Activated CD4-positive, alpha-beta memory T cell treated with anti-CD3 and anti-CD28 coated beads, Interleukin-2, amount 10 ng/mL, durations not matched to agents 7 days and 5 days (primary cell): ENCODE data around the gene CADM4. TPM values are rescaled to one million over a fixed set of nuclear protein-coding genes. Genes with fewer than 3 reads are reported as not detected.

Experiments
- CTCF ChIA-PET: fragments of 350-600 bp; sonication (Branson Sonifier 250); formaldehyde crosslinking; loops from one replicate; lab custom pipeline; 2021; ENCODE audit warnings: antibody characterized with exemption, inconsistent platforms; lab: Charles Lee
- POLR2A ChIA-PET: fragments of 350-600 bp; sonication (Branson Sonifier 250); formaldehyde crosslinking; loops from one replicate; lab custom pipeline; 2021; ENCODE audit warnings: antibody characterized with exemption; lab: Charles Lee
- DNase-seq: peaks from one replicate; pipeline ENCODE4 v3.0.0-alpha.2; 2020
- H3K27ac Mint-ChIP-seq: one replicate; pipeline ENCODE4 v1.8.0; 2021; ENCODE audit warnings: mild to moderate bottlenecking, mixed read lengths
- H3K27me3 Mint-ChIP-seq: one replicate; pipeline ENCODE4 v1.8.0; 2021; ENCODE audit warnings: mixed read lengths
- H3K36me3 Mint-ChIP-seq: one replicate; pipeline ENCODE4 v1.8.0; 2021; ENCODE audit warnings: low read depth, mixed read lengths
- H3K4me1 Mint-ChIP-seq: one replicate; pipeline ENCODE4 v1.8.0; 2021; ENCODE audit warnings: mixed read lengths
- H3K4me3 Mint-ChIP-seq: one replicate; pipeline ENCODE4 v1.8.0; 2021; ENCODE audit warnings: mild to moderate bottlenecking, mixed read lengths
- H3K9me3 Mint-ChIP-seq: one replicate; pipeline ENCODE4 v1.8.0; 2021; ENCODE audit warnings: mixed read lengths
- total RNA-seq, 2 experiments: library from RNA; stranded (reverse); gene quantifications; one replicate each; pipeline ENCODE4 v1.2.3, GENCODE V29; 2021

The CADM4 gene
- total RNA-seq, 2 experiments from 2014 or later: 0.43 to 0.60 TPM

GRCh38 chr19:43584484-43584883 is 55.2 kb downstream of the CADM4 start:
- ChIA-PET POLR2A (interaction anchor here (1.1 to 6.0 kb wide), 3 partner anchors 10 to 30 kb away, joined by 4 to 28 read pairs (median 5); partner anchors contain the start of genes IRGQ, PINLYP, XRCC1 and ZNF576), CTCF (interaction anchor here (1.0 to 3.2 kb wide), 6 partner anchors 10 to 138 kb away, joined by 3 to 22 read pairs (median 4); partner anchors contain the start of genes IRGQ and ZNF576)
- H3K27ac Mint-ChIP-seq: peak overlapping the region; percentile 48
- peaks cover 15% of the 10 kb centered on the region for H3K4me1 Mint-ChIP-seq
- H3K27me3 Mint-ChIP-seq: no peaks in the 10 kb centered on the region
- no peak overlapping the region for H3K4me3 Mint-ChIP-seq
- H3K9me3 Mint-ChIP-seq: no peaks in the 10 kb centered on the region
- peaks cover 12% of the 10 kb centered on the region for H3K36me3 Mint-ChIP-seq
- DNase-seq: no peak

DNA sequence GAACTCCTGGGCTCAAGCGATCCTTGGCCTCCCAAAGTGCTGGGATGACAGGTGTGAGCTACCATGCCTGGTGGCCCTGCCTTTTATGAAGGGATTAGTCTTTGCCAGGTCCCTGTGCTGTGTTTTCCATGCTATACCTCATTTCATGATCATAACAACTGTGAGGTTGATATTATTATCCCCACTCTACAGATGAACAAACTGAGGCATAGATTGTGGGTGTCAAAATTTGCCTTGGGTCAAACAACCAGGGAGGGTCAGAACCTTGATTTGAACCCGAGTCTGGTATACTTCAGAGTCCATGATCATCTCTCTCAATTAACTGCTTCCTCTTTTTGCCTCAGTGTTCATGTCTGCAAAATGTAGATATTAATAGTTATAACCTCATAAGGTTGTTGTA is 57.2 kb downstream of the CADM4 start:
- ChIA-PET CTCF (interaction anchor here (0.6 to 3.2 kb wide), 2 partner anchors 12 to 1162 kb away, joined by 3 to 22 read pairs; no protein-coding TSS in a partner anchor), POLR2A (interaction anchor here (1.9 to 6.0 kb wide), 2 partner anchors 13 to 28 kb away, joined by 4 to 28 read pairs; partner anchors contain the start of genes IRGQ and ZNF576)
- Mint-ChIP-seq H3K27ac (no peak overlapping the region), H3K36me3 (peaks cover 12% of the 10 kb centered on the region), H3K27me3 (peaks cover 3% of the 10 kb centered on the region), H3K9me3 (no peaks in the 10 kb centered on the region), H3K4me1 (peaks cover 19% of the 10 kb centered on the region), H3K4me3 (no peak overlapping the region)
- DNase-seq: no peak

DNA sequence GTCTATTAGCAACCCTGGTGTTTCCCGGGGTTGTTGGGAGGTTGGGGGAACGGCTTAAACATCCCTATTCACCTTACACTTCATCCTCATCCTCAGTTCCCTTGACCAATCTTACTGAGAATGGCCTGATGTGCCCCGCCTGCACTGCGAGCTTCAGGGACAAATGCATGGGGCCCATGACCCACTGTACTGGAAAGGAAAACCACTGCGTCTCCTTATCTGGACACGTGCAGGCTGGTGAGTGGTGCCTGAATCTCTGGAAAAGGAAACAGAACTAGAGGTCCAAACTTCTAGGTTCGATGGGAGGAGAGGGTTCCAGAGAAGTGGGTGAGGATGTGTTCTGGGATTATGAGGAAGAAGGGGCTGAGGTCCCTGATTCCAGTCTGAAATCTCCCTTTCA is 58.2 kb downstream of the CADM4 start:
- Mint-ChIP-seq H3K9me3 (no peaks in the 10 kb centered on the region), H3K27ac (no peak overlapping the region), H3K4me1 (peaks cover 23% of the 10 kb centered on the region), H3K27me3 (peaks cover 3% of the 10 kb centered on the region), H3K36me3 (peaks cover 12% of the 10 kb centered on the region), H3K4me3 (no peak overlapping the region)
- no peak for DNase-seq
- ChIA-PET POLR2A (interaction anchor here (1.3 to 6.0 kb wide), 2 partner anchors 14 to 26 kb away, joined by 3 to 28 read pairs; partner anchors contain the start of genes IRGQ and ZNF576), CTCF (no interaction called here)

GRCh38 chr19:43578787-43579186 is 60.9 kb downstream of the CADM4 start:
- Mint-ChIP-seq H3K27ac (no peak overlapping the region), H3K36me3 (peaks cover 7% of the 10 kb centered on the region), H3K4me3 (peak overlapping the region; percentile 20), H3K27me3 (peaks cover 3% of the 10 kb centered on the region), H3K4me1 (peaks cover 38% of the 10 kb centered on the region), H3K9me3 (no peaks in the 10 kb centered on the region)
- CTCF ChIA-PET: no interaction called here
- POLR2A ChIA-PET: interaction anchor here (1.5 kb wide), 1 partner anchor 16 kb away, joined by 5 read pairs; no protein-coding TSS in a partner anchor
- no peak for DNase-seq

DNA sequence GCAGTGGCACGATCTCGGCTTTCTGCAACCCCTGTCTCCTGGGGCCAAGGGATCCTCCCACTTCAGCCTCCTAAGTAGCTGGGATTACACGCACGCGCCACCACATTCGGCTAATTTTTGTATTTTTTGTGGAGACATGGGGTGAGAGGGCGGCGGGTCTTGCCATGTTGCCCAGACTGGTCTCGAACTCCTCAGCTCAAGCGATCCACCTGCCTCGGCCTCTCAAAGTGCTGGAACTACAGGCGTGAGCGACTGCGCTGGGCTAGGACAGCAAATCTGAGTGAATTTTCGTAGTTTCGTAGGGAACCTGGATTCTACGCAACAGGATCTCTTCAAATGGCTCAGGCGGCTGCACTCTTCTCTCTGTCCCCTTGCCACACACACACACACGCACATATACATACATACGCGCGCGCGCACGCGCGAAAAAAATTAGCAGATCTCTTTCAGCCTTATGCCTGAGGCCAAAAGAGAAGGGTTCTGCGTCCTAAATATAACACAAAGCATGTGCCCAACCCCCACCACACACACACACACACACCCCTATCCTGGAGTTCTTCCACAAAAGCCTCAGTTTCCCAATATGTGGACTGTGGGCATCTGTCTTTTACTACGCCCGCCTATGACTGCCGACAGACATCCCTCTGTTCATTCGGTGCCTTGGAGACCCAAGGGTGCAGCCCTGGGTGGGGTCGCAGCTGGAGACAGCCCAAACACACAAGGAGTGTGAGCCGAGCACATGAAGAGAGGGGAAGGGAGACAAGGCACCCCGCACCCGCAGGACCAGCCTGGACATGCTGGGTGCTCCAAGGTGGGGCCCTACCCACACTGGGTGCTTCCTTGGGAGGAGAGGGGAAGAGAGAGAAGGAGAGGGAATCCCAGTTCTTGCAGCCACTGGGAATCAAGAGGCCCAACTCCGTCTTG is 63.4 kb downstream of the CADM4 start:
- H3K27ac Mint-ChIP-seq: peak overlapping the region; percentile 40
- peaks cover 43% of the 10 kb centered on the region for H3K4me1 Mint-ChIP-seq
- POLR2A ChIA-PET: interaction anchor here (1.8 to 3.0 kb wide), 4 partner anchors 20 to 50 kb away, joined by 4 to 57 read pairs (median 9); partner anchors contain the start of genes IRGQ, ZNF575 and ZNF576
- no peak for DNase-seq
- peaks cover 13% of the 10 kb centered on the region for H3K36me3 Mint-ChIP-seq
- peak overlapping the region; percentile 95 for H3K4me3 Mint-ChIP-seq
- H3K27me3 Mint-ChIP-seq: peaks cover 3% of the 10 kb centered on the region
- H3K9me3 Mint-ChIP-seq: no peaks in the 10 kb centered on the region
- CTCF ChIA-PET: interaction anchor here (2.0 to 9.6 kb wide), 3 partner anchors 19 to 22 kb away, joined by 5 to 95 read pairs (median 22); partner anchors contain the start of genes IRGQ and ZNF576

GRCh38 chr19:43575156-43575950 is 64.3 kb downstream of the CADM4 start, which contains the start of the genes PINLYP and XRCC1:
TSS of gene PINLYP (plus strand) at chr19:43575801. CDS start at chr19:43577192, 1,391 bp downstream.
TSS of gene XRCC1 (minus strand) at chr19:43575527. CDS start at chr19:43575458, 69 bp downstream.
- ChIA-PET CTCF (interaction anchor here (0.6 to 9.6 kb wide), 6 partner anchors 18 to 1866 kb away, joined by 3 to 95 read pairs (median 4); partner anchors contain the start of genes IRGQ and ZNF576), POLR2A (interaction anchor here (1.0 to 3.0 kb wide), 8 partner anchors 9 to 49 kb away, joined by 3 to 57 read pairs (median 7); partner anchors contain the start of genes IRGQ, ZNF575 and ZNF576)
- Mint-ChIP-seq H3K4me1 (peaks cover 43% of the 10 kb centered on the region), H3K4me3 (peak within 1 kb of the TSS; percentile 95), H3K27me3 (peaks cover 3% of the 10 kb centered on the region), H3K27ac (peak within 1 kb of the TSS; percentile 87), H3K9me3 (no peaks in the 10 kb centered on the region), H3K36me3 (peaks cover 14% of the 10 kb centered on the region)
- peak; percentile 98 for DNase-seq

DNA sequence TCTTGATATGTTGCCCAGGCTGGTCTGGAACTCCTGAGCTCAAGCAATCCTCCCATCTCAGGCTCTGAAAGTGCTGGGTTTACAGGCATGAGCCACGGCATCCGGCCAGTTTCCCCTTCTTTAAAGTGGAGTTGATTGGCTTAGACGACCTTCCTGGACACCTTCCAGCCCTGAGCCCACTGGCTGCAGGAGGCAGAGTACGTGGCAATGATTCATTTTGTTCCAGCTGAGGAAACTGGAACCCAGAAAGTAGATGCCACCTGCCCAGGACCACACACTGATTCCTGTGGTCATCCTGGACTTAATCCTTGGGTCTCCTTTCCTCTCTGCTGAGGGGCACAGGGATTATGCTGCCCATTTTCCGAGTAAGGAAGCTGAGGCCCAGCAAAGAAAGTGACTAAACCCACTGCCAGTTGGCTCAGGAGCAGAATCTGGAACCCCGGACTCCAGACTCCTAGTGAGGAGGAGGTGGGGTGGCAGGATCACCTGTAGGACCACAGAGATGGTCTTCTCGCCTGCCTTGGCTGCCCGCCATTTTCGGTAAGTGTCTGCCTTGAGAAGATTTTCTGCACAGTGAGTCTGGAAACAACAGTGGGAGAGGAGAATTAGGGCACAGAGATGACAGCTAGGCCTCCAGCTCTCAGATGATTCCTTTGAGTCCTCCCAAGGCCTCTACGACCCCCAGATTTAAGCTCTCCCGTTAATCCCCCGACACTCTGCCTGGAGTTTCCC is 65.1 kb downstream of the CADM4 start:
- H3K36me3 Mint-ChIP-seq: peaks cover 21% of the 10 kb centered on the region
- no peak for DNase-seq
- H3K4me3 Mint-ChIP-seq: peak overlapping the region; percentile 95
- peaks cover 43% of the 10 kb centered on the region for H3K4me1 Mint-ChIP-seq
- H3K27ac Mint-ChIP-seq: peak overlapping the region; percentile 87
- ChIA-PET CTCF (interaction anchor here (0.6 to 9.6 kb wide), 7 partner anchors 9 to 1867 kb away, joined by 3 to 95 read pairs (median 3); partner anchors contain the start of genes IRGQ and ZNF576), POLR2A (interaction anchor here (0.9 to 3.0 kb wide), 10 partner anchors 10 to 127 kb away, joined by 3 to 57 read pairs (median 6); partner anchors contain the start of genes IRGQ, ZNF575 and ZNF576)
- no peaks in the 10 kb centered on the region for H3K9me3 Mint-ChIP-seq
- H3K27me3 Mint-ChIP-seq: peaks cover 3% of the 10 kb centered on the region

Other genes starting within 250 kb of the CADM4 start
- not detected for gene TEX101, start 225.0 kb downstream of the CADM4 start, total RNA-seq
- 1 to 10 TPM in 1 of 2 experiments, under 1 TPM in 1; 0.63 to 1.0 TPM for gene LYPD3, start 174.2 kb downstream of the CADM4 start, total RNA-seq
- 10 to 100 TPM; 12.0 to 15.2 TPM for gene PHLDB3, start 135.1 kb downstream of the CADM4 start, total RNA-seq
- 10 to 100 TPM; 90.7 to 91.1 TPM for gene ETHE1, start 112.6 kb downstream of the CADM4 start, total RNA-seq
- gene ZNF575, start 106.7 kb downstream of the CADM4 start, total RNA-seq: 1 to 10 TPM; 4.1 to 4.8 TPM
- gene XRCC1, start 64.3 kb downstream of the CADM4 start, total RNA-seq: 10 to 100 TPM; 42.5 to 46.1 TPM
- 1 to 10 TPM; 3.7 to 4.4 TPM for gene PINLYP, start 64.0 kb downstream of the CADM4 start, total RNA-seq
- gene IRGQ, start 43.7 kb downstream of the CADM4 start, total RNA-seq: 10 to 100 TPM; 15.3 to 16.5 TPM
- 10 to 100 TPM; 13.2 to 13.5 TPM for gene ZNF576, start 43.3 kb downstream of the CADM4 start, total RNA-seq
- under 1 TPM; 0.28 to 0.45 TPM for gene SRRM5, start 27.8 kb downstream of the CADM4 start, total RNA-seq
- 10 to 100 TPM; 19.7 to 20.6 TPM for gene ZNF428, start 20.2 kb downstream of the CADM4 start, total RNA-seq
- gene PLAUR, start 30.3 kb upstream of the CADM4 start, total RNA-seq: 10 to 100 TPM; 29.2 to 29.3 TPM
- gene IRGC, start 76.2 kb upstream of the CADM4 start, total RNA-seq: not detected
- gene SMG9, start 115.1 kb upstream of the CADM4 start, total RNA-seq: 10 to 100 TPM; 58.1 to 64.6 TPM
- 10 to 100 TPM; 71.7 to 72.3 TPM for gene KCNN4, start 141.1 kb upstream of the CADM4 start, total RNA-seq
- under 1 TPM; 0.70 to 0.71 TPM for gene LYPD5, start 162.6 kb upstream of the CADM4 start, total RNA-seq
- 1 to 10 TPM; 6.5 to 6.8 TPM for gene ZNF283, start 187.5 kb upstream of the CADM4 start, total RNA-seq
- gene ZNF404, start 244.1 kb upstream of the CADM4 start, total RNA-seq: 1 to 10 TPM in 1 of 2 experiments, under 1 TPM in 1; 0.80 to 1.5 TPM